Measurements from ENCODE around the gene KCND2.

KCND2 gene

DNA sequence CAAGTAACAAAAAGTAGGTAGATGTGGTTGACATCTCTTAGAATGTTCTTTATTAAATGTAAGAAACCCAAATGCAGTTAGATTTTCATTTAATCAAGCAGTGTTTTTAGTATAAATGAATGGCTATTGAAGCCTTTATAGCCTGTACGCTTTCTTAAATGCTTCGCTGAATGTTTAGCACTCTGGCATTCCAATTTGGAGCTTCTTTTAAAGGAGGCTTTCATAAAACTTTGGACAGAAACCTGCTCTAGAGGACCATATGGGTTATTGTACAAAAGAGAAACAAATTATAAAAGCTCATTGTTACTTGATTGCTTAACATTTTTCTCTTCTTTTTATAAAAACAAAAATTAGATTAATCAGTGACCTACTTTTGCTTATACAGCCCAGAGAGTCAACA lies 59.5 kb downstream of the KCND2 start:
- TF ChIP-seq POLR2AphosphoS5 (IDR thresholded peaks at IDR 0.05; ENCODE audit: low read depth, low read length), result no peak
- no peak for TF ChIP-seq FOXP2 (optimal IDR thresholded peaks at IDR 0.05; ENCODE audit: borderline replicate concordance, extremely low read depth, extremely low read length, insufficient read depth)
- TF ChIP-seq, protein P1, sequence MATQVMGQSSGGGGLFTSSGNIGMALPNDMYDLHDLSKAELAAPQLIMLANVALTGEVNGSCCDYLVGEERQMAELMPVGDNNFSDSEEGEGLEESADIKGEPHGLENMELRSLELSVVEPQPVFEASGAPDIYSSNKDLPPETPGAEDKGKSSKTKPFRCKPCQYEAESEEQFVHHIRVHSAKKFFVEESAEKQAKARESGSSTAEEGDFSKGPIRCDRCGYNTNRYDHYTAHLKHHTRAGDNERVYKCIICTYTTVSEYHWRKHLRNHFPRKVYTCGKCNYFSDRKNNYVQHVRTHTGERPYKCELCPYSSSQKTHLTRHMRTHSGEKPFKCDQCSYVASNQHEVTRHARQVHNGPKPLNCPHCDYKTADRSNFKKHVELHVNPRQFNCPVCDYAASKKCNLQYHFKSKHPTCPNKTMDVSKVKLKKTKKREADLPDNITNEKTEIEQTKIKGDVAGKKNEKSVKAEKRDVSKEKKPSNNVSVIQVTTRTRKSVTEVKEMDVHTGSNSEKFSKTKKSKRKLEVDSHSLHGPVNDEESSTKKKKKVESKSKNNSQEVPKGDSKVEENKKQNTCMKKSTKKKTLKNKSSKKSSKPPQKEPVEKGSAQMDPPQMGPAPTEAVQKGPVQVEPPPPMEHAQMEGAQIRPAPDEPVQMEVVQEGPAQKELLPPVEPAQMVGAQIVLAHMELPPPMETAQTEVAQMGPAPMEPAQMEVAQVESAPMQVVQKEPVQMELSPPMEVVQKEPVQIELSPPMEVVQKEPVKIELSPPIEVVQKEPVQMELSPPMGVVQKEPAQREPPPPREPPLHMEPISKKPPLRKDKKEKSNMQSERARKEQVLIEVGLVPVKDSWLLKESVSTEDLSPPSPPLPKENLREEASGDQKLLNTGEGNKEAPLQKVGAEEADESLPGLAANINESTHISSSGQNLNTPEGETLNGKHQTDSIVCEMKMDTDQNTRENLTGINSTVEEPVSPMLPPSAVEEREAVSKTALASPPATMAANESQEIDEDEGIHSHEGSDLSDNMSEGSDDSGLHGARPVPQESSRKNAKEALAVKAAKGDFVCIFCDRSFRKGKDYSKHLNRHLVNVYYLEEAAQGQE (IDR thresholded peaks at IDR 0.05; ENCODE audit: insufficient read depth in 1 of 2, low read depth in 2 of 2, low read length in 2 of 2), result no peak
- TF ChIP-seq TAF1 (IDR thresholded peaks at IDR 0.05; ENCODE audit: borderline replicate concordance, insufficient read depth, low read length), result no peak
- TF ChIP-seq SIN3A (IDR thresholded peaks at IDR 0.05; ENCODE audit: borderline replicate concordance, insufficient read depth, low read length), result no peak

DNA sequence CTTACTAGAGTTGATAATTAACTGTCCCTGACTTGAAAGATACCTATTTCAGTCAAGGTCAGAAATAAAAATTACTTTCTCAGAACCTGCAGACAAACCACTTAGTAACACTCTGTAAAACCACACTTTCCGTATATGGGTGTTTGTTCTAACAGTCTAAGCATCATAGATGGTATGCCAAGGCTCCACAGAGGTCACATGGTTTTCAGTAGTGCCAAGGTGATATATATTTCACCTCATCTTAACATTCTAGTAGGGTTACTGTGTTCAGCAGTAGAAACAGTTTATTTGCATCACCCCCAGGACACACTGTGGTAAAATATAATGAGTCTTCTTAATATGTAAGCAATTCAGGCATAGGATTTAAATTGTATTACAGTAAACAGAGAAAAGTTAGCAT lies 61.5 kb downstream of the KCND2 start:
- TF ChIP-seq SIN3A (IDR thresholded peaks at IDR 0.05; ENCODE audit: borderline replicate concordance, insufficient read depth, low read length) (no peak), FOXP2 (optimal IDR thresholded peaks at IDR 0.05; ENCODE audit: borderline replicate concordance, extremely low read depth, extremely low read length, insufficient read depth) (no peak)
- TF ChIP-seq, protein P1 (IDR thresholded peaks at IDR 0.05; ENCODE audit: insufficient read depth in 1 of 2, low read depth in 2 of 2, low read length in 2 of 2), result no peak

DNA sequence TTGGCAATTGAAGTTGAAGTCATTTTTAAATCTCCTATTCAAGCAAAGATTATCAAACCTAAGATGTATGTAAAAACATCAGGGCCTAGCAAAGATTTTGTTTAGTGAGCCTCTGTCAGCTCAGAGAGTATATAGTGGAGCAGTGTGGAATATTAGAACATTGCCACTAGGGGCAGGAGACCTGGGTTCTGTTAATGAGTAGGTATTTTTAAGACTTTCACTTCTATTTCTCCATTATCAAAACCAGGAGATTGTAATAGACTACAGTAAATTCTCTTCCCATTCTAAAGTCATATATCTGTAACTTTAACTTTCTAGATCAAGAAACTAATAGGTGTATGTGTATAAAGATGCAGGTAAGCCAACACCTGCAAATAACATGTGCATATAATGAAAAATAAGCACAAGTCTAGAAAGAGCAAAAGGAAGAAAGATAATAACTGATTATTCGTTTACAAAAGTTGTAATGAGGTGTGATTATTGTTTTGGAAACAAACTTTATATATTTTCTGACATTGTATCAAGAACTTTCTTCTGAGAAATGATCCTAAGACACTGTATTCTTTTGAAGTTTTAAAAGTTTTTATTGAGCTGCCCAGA lies 64.4 kb downstream of the KCND2 start:
- no peak for TF ChIP-seq TAF1 (IDR thresholded peaks at IDR 0.05; ENCODE audit: borderline replicate concordance, insufficient read depth, low read length)
- TF ChIP-seq POLR2AphosphoS5 (IDR thresholded peaks at IDR 0.05; ENCODE audit: low read depth, low read length), result no peak
- TF ChIP-seq SIN3A (IDR thresholded peaks at IDR 0.05; ENCODE audit: borderline replicate concordance, insufficient read depth, low read length), result no peak
- TF ChIP-seq FOXP2 (optimal IDR thresholded peaks at IDR 0.05; ENCODE audit: borderline replicate concordance, extremely low read depth, extremely low read length, insufficient read depth), result no peak
- TF ChIP-seq, protein P1 (IDR thresholded peaks at IDR 0.05; ENCODE audit: insufficient read depth in 1 of 2, low read depth in 2 of 2, low read length in 2 of 2), result no peak

DNA sequence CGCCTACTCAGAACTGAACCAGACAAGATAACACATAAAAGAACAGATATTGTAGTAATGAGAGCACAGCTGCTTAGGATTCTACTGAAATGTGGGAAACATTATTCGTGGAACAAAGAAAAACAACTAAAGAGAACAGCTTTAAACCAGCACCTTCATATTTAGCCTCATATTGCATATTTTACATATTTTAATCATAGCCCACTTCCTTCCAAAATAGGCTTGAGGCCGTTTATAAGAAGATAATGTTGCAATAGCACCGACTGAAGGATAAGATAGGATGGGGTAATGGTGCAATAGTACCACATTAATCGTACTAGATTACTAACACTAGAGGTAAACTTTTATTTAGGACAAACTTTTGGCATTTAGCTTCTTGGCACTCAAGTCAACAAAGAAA lies 71.3 kb downstream of the KCND2 start:
- TF ChIP-seq SIN3A (IDR thresholded peaks at IDR 0.05; ENCODE audit: borderline replicate concordance, insufficient read depth, low read length) (no peak), FOXP2 (optimal IDR thresholded peaks at IDR 0.05; ENCODE audit: borderline replicate concordance, extremely low read depth, extremely low read length, insufficient read depth) (no peak), POLR2AphosphoS5 (IDR thresholded peaks at IDR 0.05; ENCODE audit: low read depth, low read length) (no peak)
- TF ChIP-seq, protein P1 (IDR thresholded peaks at IDR 0.05; ENCODE audit: insufficient read depth in 1 of 2, low read depth in 2 of 2, low read length in 2 of 2), result no peak

DNA sequence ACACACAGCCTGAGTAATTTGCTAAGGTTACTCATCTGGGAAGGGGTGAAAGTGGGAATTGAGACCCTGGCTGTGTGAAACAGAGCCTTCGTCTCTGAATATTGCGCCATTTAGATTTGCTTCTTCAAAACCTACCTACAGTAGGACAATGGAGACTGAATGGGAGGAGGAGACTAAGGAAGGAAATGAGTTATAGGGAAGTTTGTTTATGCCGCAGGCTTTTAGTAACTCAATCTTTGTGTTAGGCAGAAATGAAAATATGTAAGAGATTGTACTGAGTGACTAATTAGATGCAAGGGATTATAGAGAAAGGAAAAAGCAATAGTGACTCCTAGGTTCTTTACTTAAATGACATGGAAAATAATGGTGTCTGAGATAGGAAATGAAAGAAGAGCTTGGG lies 80.2 kb downstream of the KCND2 start:
- TF ChIP-seq FOXP2 (optimal IDR thresholded peaks at IDR 0.05; ENCODE audit: borderline replicate concordance, extremely low read depth, extremely low read length, insufficient read depth) (no peak), TAF1 (IDR thresholded peaks at IDR 0.05; ENCODE audit: borderline replicate concordance, insufficient read depth, low read length) (no peak)
- TF ChIP-seq, protein P1 (IDR thresholded peaks at IDR 0.05; ENCODE audit: insufficient read depth in 1 of 2, low read depth in 2 of 2, low read length in 2 of 2), result no peak

All from PFSK-1 (cell line).